CD4-positive, alpha-beta T cell treated with Interleukin-15 for 1 hour (primary cell): ENCODE results near the gene PYGB.
"Not testable (repeated sequence)": the region's sequence is repeated elsewhere in the genome, so short reads cannot be mapped to it uniquely, and the experiment has no call there.

Experiments used
- DNase-seq: peaks from one replicate; pipeline ENCODE4 v3.0.0-alpha.2; 2020

Gene PYGB

DNA sequence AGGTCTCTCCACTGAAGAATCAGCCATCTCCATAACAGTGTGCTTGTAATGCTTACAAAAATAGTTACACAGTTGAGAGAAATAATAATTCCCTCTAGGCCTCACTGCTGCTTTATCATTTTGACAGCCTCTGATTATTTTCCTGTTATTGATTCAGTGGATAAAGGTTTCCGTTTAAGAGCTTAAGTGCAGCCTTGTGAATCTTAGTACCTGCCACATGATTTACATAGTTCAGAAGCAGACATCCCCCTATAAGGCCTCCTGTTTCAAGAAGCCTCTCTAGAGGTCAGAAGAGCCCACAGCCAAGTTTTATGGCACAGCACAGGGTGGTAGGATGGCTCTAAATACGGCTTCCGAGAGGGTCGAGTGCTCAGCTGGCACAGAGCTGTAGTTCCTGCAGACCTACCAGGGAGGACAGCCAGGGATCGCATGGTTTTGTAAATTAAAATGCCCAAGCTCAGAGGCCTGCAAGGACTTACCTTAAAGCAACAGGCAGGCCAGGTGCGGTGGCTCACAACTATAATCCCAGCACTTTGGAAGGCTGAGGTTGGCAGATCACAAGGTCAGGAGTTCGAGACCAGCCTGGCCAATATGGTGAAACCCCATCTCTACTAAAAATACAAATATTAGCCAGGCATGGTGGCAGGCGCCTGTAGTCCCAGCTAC lies 17.6 kb upstream of the PYGB start:
- DNase-seq, result no peak

DNA sequence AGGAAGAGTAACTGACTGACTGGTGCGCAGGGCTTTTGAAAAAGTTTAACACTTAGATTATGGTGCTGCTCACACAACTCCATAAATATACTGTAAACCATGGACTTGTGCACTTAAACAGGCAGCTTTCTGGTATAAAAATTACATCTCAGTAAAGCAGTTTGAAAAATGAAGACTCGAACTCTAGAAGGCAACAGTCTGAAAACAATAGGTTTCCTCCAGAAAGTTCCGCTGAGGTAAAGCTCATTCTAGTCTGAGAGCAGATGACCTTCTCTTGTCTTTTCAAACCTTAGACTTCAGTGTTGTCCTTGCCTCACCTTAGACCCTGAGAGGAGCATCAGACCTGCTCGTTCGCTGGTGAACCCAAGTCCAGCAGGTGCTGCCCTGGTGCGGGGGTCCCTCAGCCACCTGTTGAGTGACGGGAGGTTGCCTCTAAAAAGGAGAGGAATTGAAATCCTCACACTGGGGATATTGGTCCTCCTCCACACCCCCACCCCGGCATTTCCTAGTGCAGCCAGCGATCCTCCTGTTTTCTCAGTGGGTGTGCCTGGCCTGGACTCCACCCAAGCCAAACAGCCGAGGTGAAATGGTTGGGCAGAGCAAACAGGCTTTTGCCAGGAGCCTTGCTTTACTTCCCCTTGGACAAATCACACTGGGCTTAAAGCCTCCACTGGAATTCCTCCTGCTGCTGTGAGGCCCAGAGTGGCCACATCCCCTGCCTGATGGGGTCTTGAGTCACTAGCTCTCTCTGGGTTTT lies 14.7 kb upstream of the PYGB start:
- no peak for DNase-seq

DNA sequence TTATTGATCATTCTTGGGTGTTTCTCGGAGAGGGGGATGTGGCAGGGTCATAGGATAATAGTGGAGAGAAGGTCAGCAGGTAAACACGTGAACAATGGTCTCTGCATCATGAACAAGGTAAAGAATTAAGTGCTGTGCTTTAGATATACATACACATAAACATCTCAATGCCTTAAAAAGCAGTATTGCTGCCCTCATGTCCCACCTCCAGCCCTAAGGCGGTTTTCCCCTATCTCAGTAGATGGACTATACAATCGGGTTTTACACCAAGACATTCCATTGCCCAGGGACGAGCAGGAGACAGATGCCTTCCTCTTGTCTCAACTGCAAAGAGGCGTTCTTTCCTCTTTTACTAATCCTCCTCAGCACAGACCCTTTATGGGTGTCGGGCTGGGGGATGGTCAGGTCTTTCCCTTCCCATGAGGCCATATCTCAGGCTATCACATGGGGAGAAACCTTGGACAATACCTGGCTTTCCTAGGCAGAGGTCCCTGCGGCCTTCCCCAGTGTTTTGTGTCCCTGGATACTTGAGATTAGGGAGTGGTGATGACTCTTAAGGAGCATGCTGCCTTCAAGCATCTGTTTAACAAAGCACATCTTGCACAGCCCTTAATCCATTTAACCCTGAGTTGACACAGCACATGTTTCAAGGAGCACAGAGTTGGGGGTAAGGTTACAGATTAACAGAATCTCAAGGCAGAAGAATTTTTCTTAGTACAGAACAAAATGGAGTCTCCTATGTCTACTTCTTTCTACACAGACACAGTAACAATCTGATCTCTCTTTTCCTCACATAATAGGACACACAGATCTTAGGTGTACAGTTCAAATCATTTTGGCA lies 13.7 kb upstream of the PYGB start:
- not testable (repeated sequence) for DNase-seq

DNA sequence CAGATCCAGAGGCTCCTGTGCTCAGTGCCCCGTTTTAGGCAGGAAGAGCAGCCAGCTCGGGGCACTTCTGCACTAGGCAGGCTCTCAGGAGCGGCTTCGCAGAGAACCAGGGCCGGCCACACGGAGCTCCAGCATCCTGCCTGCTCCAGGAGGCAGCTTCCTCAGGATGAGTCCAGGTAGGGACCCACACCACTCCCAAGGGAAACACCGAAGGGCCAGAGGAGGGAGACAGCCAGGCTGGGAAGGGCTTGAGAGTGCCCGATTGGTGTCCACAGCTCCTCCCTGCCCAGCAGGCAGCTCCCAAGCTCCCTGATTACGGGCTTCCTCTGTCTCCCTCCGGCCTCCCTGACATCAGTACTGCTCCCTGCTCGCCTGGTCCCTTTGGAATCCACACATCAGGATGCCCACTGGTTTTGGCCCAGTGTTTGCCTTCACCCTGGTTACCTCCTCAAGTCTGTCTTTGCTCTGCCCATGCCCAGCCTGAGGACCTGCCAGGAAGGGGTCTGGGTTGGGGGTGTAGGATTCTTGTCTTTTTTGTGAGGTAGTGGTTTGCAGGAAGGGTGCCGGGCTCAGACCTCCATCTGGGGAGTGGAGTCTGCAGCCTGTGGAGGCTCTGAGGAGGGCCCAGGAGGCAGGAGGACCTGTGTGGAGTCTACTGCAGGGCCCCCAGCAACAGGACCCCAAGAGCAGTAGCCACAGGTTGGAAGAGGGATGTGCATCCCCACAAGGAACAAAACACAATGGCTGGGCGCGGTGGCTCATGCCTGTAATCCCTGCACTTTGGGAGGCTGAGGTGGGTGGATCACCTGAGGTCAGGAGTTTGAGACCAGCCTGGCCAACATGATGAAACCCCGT lies 11.2 kb upstream of the PYGB start:
- no peak for DNase-seq

DNA sequence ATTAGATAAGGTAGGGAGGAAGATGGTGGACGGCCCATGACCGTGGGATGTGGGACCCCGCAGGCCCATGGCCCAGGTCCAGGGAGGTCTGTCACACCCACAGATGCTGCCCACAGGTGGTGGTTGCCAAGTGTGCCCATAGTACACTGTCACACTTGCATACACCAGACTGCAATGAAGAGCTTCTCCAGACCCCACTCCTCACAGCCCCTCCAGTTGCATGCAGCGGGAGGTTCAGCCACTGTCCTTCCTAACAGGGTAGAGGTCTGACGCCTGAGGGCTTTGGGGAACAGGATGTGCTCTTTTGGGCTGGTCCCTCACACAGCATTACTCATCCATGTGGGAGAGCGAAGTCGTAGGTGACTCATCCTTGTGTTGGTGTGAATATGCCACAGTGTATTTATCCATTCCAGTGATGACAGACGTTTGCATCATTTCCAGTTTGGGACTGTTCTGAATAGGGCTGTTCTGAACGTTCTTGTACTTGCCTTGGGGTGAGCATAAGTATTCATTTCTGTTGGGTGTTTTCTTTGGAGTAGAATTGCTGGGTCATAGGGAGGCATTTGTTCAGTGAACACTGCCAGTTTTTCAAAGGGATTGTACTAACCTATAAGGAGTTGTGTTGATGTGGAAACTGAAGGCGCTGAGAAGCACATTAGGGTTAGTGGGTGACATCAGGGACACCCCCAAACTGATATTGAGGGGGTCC lies 10.1 kb upstream of the PYGB start:
- peak; percentile 73 for DNase-seq

DNA sequence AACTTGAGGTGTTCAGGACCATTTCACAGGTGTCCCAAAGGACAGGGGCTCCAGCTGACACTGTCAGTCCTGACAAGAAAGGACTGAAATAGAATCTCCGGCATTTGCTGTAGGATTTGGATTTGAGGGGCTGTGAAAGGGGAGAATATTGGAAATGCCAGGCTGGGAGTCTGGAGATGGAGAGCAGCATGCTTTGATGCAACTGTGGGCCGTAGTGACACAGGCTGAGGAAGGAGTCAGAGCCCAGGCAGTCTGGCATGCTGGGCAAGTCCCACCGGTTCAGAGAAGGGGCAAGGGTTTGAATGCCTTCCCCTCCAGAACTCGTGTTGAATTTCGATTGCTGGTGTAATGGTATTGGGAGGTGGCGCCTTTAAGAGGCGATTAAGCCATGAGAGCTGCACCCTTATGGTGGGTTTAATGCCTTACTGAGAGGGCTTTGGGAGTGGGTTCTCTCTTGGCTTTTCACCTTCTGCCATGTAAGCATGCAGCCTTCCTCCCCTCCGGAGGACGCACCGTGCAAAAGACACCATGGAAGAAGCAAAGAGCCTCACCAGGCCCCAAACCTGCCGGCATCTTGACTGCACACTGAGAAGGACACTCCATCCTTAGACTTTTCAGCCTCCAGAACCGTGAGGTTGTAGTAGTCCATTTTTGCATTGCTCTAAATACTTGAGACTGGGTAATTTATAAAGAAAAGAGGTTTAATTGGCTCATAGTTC lies 9.4 kb upstream of the PYGB start:
- DNase-seq, result no peak

DNA sequence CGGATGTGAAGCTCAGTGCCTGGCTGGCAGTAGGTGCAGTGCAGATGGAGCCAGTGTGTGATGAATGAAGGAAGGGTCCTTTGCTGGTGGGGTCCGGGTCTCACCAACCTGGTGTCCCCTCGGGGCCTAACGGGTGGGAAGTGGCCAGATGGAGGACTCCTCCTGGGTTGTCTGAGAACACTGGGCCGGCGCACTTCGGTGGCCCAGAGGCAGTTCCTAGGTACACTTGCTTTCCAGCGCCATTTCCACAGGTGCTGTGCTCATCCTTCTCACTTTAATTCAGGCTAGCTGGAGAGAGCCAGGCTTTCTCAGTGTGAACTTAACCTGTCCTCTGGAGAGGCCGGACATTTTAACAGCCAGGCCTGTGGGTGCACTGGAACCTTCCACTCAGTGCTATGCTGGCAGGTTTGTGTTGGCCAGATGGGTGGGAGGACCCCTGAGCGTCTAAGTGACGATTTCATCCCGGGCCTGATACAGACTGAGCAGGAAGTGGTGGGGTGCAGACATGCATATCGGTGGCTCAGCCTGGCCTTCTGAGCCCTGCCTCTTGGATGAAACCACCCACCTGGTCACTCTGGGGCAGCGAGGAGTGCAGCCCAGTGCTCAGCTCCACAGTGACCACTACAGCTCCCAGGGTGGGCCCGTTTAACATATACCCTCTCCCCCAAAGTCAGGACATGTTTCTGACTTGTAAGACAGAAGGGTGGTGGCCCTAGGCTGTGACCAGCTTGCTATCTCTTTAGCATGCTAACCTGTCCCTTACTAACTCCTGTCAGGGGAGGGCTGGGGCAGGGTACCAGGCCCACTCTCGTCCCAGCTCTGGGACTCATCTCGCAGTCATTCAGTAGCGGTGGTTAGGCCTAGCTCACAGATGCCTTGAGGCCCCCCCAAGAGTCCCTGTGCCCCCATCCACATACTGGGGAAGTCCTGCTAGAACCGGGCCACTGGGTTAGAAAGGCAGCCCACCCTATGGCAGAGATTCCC lies 8.2 kb upstream of the PYGB start:
- DNase-seq, result no peak

DNA sequence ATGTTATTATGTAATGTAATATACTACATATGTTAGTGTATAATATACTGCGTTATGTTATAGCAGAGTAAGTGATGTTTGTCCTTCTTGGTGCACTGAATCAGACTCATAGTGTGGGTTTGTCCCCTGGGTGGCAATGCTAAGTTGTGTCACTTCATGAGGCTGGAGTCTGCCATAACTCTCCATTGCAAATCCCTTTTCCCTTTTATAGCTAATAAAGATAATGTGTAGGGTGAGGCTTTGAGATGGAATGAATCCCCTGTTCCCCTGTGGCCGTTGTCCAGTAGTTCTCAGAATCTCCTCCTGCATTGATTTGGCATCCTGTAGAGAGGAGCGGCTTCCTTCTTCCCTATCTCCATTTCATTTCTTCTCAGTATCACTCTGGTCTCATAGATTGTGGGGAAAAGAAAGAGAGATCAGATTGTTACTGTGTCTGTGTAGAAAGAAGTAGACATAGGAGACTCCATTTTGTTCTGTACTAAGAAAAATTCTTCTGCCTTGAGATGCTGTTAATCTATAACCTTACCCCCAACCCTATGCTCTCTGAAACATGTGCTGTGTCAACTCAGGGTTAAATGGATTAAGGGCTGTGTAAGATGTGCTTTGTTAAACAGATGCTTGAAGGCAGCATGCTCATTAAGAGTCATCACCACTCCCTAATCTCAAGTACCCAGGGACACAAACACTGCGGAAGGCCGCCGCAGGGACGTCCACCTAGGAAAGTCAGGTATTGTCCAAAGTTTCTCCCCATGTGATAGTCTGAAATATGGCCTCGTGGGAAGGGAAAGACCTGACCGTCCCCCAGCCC lies 6.8 kb upstream of the PYGB start:
- not testable (repeated sequence) for DNase-seq

DNA sequence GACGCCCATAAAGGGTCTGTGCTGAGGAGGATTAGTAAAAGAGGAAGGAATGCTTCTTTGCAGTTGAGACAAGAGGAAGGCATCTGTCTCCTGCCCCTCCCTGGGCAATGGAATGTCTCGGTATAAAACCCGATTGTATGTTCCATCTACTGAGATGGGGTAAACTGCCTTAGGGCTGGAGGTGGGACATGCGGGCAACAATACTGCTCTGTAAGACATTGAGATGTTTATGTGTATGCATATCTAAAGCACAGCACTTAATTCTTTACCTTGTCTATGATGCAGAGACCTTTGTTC lies 6.3 kb upstream of the PYGB start:
- DNase-seq, result not testable (repeated sequence)

DNA sequence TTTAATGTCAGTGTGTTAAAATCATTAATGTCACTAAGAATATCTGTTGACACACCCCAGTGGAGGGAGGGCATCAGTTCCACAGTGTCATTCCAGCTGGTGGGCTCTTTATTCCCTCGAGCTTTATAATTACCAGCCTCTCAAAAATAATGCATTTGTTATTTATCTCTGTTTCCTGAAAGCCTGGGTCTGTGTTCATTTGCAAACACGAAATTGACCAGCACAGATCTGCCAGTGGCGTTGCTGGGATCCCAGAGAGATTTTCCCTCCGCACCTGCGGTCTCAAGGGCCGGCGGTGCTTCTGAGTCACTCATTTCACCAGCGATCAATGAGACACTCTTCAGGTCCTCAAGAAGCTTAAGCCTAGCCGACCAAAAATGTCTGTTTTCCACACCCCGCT lies 5.7 kb upstream of the PYGB start:
- DNase-seq, result no peak

DNA sequence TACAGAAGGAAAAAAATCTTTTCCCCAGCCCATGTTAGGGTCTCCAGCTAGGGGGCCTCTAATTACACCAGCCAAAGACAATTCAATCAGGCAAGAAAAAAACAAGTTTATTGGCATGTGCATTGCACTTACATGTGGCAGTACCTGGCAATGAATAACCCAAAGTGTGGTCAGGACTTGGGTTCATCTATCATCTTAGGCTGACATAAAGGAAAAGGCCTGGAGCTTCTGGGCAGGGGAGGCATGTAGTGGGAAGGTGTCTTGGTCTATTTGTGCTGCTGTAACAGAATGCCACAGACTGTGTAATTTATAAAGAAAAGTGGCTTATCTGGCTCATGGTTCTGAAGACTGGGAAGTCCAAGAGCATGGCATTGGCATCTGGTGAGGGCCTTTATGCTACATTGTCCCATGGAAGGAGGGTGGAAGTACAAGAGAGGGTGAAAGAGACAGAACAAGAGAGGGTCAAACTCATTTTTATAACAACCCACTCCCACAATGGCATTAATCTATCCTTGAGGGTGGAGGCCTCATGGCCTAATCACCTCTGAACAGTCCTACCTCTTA lies 4.4 kb upstream of the PYGB start:
- no peak for DNase-seq

DNA sequence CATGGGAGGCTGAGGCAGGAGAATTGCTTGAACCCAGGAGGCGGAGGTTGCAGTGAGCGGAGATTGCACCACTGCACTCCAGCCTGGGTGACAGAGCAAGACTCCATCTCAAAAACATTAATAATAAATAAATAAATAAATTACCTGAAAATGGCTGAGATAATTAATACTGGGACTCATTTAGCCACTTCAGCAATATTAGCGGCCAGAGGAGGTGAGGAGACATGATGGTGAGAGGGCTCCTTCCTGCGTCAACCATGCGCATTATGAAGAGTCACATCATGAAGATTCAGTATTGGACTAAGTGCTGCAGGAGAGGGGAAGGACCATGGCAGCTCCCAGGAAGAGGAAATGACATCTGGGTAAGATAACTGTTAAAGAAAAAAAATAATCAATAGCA lies 2.9 kb upstream of the PYGB start:
- DNase-seq, result no peak

DNA sequence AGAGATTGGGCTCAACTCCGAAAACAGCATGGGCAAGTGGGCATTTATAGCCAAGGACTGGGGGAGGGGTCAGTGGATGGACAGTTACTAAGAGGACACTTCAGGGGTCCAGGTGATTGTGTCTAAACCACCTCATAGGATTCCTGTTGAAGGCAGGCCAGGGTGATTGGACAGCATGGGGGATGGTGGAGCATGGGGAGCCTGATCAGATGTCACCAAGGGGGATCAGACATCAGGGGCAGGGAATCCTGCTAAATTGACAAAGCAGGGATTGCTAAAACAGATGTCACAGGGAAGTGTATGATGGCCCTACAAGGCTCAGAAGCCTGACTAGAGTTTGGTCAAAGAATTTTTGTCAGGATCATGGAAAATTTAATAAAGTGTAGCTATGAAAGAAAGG lies 2.4 kb upstream of the PYGB start:
- no peak for DNase-seq

DNA sequence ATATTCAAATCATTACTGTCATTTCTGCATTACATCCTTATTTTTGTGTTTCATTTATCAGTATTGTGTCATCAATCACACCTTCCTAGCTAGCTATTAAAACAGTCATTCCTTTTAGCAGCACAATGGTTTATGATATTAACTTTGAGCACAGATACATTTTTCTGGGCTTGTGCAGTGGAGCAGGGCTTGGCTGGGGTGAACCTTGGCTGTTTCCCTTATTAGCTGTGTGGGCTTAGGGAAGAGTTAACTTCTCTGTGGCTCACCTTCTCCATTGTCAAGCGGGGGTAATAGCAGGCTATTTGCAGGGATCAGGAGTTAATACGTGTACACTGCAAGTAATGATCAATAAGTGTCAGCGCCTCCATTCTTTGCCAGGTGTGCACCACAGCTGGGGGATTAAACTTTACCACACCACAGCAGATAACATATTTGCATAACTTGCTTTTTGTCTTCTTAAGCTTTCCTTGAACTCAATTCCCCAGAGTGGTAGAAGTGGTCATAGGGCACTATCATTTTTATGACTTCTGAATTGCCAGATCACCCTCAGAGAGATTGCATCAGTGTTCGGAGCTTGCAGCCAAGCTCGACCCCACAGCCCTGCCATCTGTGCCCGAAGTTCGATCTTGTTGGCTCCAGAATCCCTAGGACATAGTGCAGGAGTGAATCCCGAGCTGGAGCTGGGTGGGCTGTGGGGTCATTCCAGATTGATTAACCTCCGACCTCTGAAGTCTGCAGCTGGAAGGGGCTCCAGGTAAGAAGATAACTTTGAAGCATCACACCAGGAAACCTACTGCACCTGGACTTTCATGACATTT lies 1.5 kb upstream of the PYGB start:
- DNase-seq, result no peak

DNA sequence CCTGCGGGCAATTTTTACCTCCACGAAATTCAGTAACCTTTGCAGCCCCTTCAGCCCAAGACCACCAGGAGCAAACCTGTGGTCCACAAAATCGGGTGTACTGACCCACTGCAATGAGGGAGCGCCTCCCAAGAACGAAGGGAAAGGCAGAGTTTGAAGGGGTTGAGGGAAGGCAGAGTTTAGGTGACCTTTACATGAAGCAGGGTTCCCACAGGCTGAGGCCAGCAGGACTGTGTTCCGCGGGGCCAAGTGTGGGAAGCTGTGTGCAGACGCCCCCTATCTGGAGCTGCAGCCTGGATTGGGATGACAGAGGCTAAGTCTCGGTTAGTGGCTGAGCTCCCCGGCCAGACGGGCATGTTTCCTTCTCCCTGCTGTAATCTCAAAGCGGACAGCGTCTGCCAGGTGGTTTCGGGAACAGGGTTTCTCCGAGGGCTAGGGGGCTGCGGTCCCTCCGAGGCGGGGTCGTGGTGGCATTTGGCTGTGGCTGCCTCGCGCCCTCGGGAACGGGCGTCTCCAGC lies 826 bp upstream of the PYGB start:
- no peak for DNase-seq

DNA sequence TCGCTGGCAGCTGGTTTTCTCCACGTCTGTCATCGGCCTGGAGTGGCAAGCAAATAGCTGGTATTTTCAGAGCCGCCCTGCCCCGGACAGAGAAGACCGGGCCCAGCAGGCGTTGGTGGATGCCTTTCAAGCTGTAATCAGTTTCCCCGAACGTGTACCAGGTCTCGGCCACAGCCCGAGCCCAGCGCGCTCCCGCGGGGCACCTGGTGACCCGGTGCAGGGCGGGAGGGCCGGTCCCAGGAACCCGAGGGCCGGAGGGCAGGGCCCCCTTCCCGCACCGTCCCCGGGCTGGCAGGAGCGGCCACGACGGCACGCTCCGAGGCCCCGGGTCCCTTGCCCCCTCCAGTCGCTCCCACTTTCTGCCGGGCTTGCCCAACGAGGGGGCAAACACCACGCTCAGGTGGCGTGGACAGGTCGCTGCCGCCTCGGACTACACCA lies 348 bp upstream of the PYGB start:
- DNase-seq, result no peak

DNA sequence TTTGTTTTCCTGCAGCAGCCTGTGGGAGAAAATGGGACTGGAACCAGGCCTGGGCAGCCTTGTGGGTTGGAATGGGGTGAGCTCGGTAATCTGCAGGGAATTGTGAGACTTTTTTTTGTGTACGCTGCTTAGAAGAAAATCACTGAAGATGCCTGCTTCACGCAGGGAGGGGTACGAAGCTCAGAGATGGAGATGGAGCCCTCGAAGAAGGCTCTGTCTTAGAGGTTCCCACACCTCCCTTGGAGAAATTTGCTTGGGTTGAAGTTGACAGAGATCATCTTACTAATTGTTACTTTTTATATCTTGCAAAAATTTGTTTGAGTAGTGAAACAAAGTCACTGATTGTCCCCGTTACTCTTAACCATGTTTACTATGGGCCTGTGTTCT lies 894 bp downstream of the PYGB start:
- no peak for DNase-seq
